Middle frontal gyrus (tissue), 1 donor: Measurements from ENCODE around the gene BMP15.

Source experiments
- DNase-seq: peaks from one replicate; pipeline ENCODE4 v3.0.0-alpha.2; 2015; ENCODE audit warnings: low spot score; ENCODE audit errors: extremely low spot score

BMP15 gene

GRCh38 chrX:50910685-50911176 lies at the start of gene BMP15:
Gene BMP15 (plus strand): TSS chrX:50910735. CDS start chrX:50910784, 49 bp downstream.
- DNase-seq: no peak

GRCh38 chrX:50863471-50863870 lies 47.1 kb upstream of the BMP15 start:
- DNase-seq: no peak

DNA sequence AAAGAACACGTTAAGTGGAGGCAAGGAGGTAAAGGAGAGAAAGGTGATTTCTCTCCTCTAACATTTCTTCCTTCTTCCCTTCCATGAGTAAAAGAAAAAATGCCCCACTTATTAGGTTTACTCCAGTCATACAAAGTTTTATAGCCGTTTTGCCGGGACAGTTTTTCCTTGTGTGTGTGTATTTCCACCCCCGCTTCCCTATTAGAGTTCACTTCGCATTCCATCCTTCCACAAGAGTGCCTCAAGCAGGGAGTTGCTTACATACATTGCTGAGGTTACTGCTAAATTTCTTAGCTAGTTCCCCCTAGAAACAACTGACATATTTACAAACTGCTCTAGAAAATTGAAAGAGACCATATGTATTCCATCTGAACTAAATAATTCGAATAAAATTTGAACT lies 45.2 kb upstream of the BMP15 start:
- no peak for DNase-seq

DNA sequence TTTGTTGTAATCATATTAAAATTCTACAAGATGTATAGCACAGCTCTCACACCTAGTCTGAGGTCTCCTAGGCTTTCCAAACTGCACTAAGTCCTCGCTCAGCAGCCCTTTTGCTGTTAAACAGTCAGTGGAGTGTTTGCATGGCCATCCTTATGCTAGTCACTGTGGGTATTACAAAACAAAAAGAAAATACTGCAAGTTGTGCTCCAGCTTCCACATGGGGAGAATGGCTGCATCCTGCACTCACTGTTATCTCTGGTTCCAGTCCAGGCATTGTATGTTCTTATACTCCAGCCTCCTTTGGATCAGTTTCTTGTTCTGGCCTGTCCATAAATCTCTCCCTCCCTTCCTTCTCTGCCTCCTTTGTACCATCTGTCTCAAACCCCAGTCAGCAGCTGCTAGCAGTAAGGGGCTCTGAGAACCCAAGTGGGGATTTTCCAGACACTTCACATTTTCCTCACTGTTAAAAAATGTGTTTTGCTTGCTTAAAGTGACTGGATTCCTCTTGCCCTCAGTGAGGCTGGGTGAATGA lies 38.5 kb upstream of the BMP15 start:
- DNase-seq: no peak

GRCh38 chrX:50874876-50875275 lies 35.7 kb upstream of the BMP15 start:
- DNase-seq: no peak

GRCh38 chrX:50876551-50876950 lies 34.0 kb upstream of the BMP15 start:
- DNase-seq: no peak

DNA sequence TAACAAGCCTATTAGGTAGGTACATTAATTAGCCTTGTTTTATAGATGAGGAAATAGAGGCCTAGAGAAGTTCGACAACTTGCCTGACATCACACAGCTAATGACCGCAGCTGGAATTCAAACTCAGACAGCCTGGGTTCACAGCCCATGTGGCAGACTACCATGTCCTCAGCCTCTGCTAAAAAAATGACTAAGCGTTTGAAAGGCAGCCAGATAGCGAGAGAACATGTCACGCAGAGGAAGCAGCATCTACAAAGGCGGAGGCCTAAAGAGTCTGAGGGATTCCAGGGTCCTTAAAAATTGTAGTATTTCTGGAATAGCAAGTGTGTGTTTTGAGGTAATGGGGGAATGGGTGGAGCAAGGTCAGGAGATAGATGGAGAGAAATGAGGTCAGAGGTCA lies 33.2 kb upstream of the BMP15 start:
- DNase-seq: no peak

GRCh38 chrX:50881028-50881427 lies 29.5 kb upstream of the BMP15 start:
- DNase-seq: no peak

DNA sequence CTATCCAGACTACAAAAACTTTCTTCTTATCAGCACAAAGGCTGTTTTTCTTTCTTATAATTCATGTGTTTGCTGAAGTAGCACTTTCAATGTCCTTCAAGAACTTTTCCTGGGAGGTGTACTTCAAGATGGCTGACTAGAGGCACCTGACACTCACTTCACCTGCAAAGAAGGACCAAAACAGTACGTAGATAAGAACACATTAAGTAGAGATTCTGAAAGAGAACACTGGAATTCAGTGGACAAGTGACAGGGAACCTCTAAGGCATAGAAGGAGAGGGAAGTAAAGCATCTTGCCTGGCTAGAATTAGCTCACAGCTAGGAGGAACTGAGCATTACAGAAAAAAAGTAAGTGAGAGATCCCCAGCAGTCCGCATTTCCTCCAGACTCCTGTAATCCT lies 21.7 kb upstream of the BMP15 start:
- DNase-seq: no peak

DNA sequence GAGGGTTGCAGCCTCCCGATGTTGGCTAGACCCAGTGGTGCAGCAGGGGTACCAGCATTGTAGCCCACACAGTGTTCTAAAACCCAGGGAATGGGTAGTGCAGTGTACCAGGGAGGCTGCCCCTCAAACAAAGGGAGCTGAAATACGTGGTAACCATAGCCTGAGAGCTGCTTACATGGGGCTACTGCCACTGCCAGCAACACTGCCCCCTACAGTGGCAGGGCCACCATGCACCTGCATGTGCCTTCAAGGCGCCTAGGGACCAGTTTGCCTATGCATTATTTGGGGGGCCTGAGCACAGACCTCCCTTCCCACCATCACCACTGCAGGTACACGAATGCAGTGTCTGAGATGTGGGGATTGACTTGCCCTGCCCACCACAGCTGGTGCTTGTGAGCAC lies 21.0 kb upstream of the BMP15 start:
- no peak for DNase-seq

DNA sequence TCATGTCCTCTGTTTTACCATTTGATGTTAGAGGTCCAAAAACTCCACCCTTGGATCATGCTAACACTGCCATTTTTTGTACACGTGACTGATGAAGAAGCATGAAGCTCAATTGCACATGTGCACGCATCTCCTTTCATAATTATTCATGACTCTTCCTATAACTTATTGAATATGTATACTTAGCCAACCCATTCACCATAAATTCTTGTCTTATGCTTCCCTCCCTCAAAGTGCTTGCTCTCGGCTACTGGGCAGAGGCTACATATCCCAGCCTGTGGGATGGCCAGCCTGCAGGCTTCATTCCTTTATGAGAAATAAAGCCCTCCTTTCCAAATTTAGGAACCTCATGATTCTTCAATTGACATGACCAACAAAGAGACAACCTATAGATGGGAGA lies 17.5 kb upstream of the BMP15 start:
- no peak for DNase-seq

GRCh38 chrX:50893466-50893865 lies 17.1 kb upstream of the BMP15 start:
- no peak for DNase-seq

GRCh38 chrX:50905334-50905733 lies 5.2 kb upstream of the BMP15 start:
- DNase-seq: no peak

- DNase-seq: no peak
Observed at GRCh38 chrX:50913520-50913919, 3.0 kb downstream of the BMP15 start.

- DNase-seq: no peak
Observed at GRCh38 chrX:50920132-50920531, 9.6 kb downstream of the BMP15 start.

- no peak for DNase-seq
Observed at GRCh38 chrX:50927127-50927526, 16.6 kb downstream of the BMP15 start.

GRCh38 chrX:50941638-50942037 lies 31.1 kb downstream of the BMP15 start:
- DNase-seq: no peak

GRCh38 chrX:50942471-50942870 lies 31.9 kb downstream of the BMP15 start:
- DNase-seq: no peak

- no peak for DNase-seq
Observed at GRCh38 chrX:50952406-50952805, 41.9 kb downstream of the BMP15 start.

GRCh38 chrX:50953832-50954231 lies 43.3 kb downstream of the BMP15 start:
- no peak for DNase-seq

GRCh38 chrX:50962156-50962555 lies 51.6 kb downstream of the BMP15 start:
- DNase-seq: no peak

DNA sequence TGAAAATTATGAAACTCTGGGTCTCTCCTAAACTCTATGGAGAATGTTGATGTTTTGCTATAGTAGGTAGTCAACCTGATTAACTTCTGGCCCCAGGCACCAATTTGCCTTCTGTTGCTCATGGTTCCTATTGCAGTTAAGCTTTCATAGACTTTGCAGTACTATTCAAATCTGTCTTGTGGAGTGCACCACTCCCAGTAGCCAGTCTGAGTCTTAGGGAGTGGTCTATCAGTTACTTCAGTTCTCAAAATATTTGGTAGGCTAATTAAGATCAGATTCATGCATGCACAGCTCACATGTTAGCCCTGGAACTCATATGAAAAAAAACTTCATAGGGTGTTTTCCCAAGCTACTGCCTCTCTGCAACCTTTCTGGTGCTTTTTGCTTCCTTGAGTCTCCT lies 53.3 kb downstream of the BMP15 start:
- DNase-seq: no peak
